Activated CD8-positive, alpha-beta T cell treated with anti-CD3 and anti-CD28 coated beads for 36 hours (primary cell): ENCODE results near the gene RSAD2. TPM values are rescaled to one million over a fixed set of nuclear protein-coding genes. Genes with fewer than 3 reads are reported as not detected.

Source experiments
- ATAC-seq: fragments of 200-7000 bp; cut with Tn5 transposase; one replicate; pipeline ENCODE4 v1.10.0; 2021; ENCODE audit warnings: mild to moderate bottlenecking, moderate library complexity
- CTCF ChIA-PET: fragments of 350-600 bp; sonication (Branson Sonifier 250); formaldehyde crosslinking; loops from one replicate; lab custom pipeline; 2021; ENCODE audit warnings: antibody characterized with exemption; lab: Charles Lee
- POLR2A ChIA-PET: fragments of 350-600 bp; sonication (Branson Sonifier 250); formaldehyde crosslinking; loops from one replicate; lab custom pipeline; 2021; ENCODE audit warnings: antibody characterized with exemption; lab: Charles Lee
- DNase-seq: peaks from one replicate; pipeline ENCODE4 v3.0.0-alpha.2; 2020
- H3K27ac Mint-ChIP-seq: one replicate; pipeline ENCODE4 v1.8.0; 2021; ENCODE audit warnings: mild to moderate bottlenecking, mixed read lengths
- H3K27me3 Mint-ChIP-seq: one replicate; pipeline ENCODE4 v1.8.0; 2021; ENCODE audit warnings: mixed read lengths
- H3K36me3 Mint-ChIP-seq: one replicate; pipeline ENCODE4 v1.8.0; 2021; ENCODE audit warnings: low read depth, mixed read lengths
- H3K4me1 Mint-ChIP-seq: one replicate; pipeline ENCODE4 v1.8.0; 2021; ENCODE audit warnings: low read depth, mixed read lengths
- H3K4me3 Mint-ChIP-seq: one replicate; pipeline ENCODE4 v1.8.0; 2021; ENCODE audit warnings: mild to moderate bottlenecking, moderate library complexity, mixed read lengths
- H3K9me3 Mint-ChIP-seq: one replicate; pipeline ENCODE4 v1.8.0; 2021; ENCODE audit warnings: mixed read lengths
- intact Hi-C: fragments of 100-400 bp; cut with micrococcal nuclease; formaldehyde crosslinking; loops from one replicate; pipeline ENCODE4 v1.10.0; 2022
- total RNA-seq, 2 experiments: library from RNA; stranded (reverse); gene quantifications; one replicate each; pipeline ENCODE4 v1.2.3, GENCODE V29; 2021
- TF ChIP-seq, protein P1 (sequence below): fragments of 200-600 bp; IDR thresholded peaks from one replicate; pipeline ENCODE4 v1.8.0; 2022; ENCODE audit warnings: antibody characterized with exemption, mild to moderate bottlenecking

RSAD2 gene
- total RNA-seq, 2 experiments from 2014 or later: 2.8 to 3.7 TPM

DNA sequence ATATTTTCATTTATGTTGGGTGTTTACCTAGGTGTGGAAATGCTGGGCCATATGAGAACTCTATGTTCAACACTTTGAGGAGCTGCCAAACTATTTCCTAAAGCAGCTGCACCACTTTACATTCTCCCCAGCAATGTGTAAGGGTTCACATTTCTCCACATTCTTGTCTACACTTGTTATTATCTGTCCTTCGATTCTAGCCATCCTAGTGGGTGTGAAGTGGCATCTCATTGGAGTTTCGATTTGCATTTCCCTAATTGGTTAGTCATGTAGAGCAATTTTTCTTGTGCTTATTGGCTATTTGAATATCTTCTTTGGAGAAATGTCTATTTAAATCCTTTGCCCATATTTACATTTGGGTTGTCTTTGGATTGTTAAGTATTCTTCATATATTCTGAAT is 61.5 kb downstream of the RSAD2 start:
- POLR2A ChIA-PET: no interaction called here
- DNase-seq (no peak), ATAC-seq (no peak)
- intact Hi-C loops: no loop called here
- Mint-ChIP-seq H3K4me3 (no peak overlapping the region), H3K27me3 (no peaks in the 10 kb centered on the region), H3K27ac (no peak overlapping the region), H3K4me1 (peaks cover 43% of the 10 kb centered on the region), H3K36me3 (peaks cover 34% of the 10 kb centered on the region), H3K9me3 (no peaks in the 10 kb centered on the region)
- CTCF ChIA-PET: interaction anchor here (1.9 kb wide), 1 partner anchor 10 kb away, joined by 5 read pairs; no protein-coding TSS in a partner anchor
- TF ChIP-seq, protein P1, sequence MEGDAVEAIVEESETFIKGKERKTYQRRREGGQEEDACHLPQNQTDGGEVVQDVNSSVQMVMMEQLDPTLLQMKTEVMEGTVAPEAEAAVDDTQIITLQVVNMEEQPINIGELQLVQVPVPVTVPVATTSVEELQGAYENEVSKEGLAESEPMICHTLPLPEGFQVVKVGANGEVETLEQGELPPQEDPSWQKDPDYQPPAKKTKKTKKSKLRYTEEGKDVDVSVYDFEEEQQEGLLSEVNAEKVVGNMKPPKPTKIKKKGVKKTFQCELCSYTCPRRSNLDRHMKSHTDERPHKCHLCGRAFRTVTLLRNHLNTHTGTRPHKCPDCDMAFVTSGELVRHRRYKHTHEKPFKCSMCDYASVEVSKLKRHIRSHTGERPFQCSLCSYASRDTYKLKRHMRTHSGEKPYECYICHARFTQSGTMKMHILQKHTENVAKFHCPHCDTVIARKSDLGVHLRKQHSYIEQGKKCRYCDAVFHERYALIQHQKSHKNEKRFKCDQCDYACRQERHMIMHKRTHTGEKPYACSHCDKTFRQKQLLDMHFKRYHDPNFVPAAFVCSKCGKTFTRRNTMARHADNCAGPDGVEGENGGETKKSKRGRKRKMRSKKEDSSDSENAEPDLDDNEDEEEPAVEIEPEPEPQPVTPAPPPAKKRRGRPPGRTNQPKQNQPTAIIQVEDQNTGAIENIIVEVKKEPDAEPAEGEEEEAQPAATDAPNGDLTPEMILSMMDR: no peak

DNA sequence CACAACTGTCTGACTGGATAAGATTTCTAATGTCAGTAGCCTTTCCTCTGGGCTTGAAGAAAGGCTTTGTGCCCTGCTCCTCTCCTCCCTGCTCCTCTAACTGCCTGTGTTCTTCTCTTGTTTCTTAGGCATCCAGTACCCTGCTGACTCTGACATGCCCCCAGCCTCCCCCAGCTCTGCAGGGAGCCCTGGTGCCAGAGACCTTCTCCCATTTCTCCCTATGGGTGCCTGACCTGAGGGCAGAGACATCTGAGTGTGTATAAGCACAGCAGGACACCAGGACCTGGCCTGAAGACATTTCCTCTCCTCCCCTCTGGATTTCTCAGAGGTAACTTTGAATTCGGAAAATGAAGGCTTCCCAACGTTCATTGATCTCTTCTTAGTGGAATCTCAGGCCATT is 63.2 kb downstream of the RSAD2 start:
- intact Hi-C loops: no loop called here
- no peak overlapping the region for H3K27ac Mint-ChIP-seq
- ATAC-seq: no peak
- peaks cover 46% of the 10 kb centered on the region for H3K4me1 Mint-ChIP-seq
- no peak overlapping the region for H3K4me3 Mint-ChIP-seq
- CTCF ChIA-PET: no interaction called here
- TF ChIP-seq, protein P1: no peak
- no peaks in the 10 kb centered on the region for H3K9me3 Mint-ChIP-seq
- H3K36me3 Mint-ChIP-seq: peaks cover 42% of the 10 kb centered on the region
- DNase-seq: no peak
- POLR2A ChIA-PET: no interaction called here
- no peaks in the 10 kb centered on the region for H3K27me3 Mint-ChIP-seq

DNA sequence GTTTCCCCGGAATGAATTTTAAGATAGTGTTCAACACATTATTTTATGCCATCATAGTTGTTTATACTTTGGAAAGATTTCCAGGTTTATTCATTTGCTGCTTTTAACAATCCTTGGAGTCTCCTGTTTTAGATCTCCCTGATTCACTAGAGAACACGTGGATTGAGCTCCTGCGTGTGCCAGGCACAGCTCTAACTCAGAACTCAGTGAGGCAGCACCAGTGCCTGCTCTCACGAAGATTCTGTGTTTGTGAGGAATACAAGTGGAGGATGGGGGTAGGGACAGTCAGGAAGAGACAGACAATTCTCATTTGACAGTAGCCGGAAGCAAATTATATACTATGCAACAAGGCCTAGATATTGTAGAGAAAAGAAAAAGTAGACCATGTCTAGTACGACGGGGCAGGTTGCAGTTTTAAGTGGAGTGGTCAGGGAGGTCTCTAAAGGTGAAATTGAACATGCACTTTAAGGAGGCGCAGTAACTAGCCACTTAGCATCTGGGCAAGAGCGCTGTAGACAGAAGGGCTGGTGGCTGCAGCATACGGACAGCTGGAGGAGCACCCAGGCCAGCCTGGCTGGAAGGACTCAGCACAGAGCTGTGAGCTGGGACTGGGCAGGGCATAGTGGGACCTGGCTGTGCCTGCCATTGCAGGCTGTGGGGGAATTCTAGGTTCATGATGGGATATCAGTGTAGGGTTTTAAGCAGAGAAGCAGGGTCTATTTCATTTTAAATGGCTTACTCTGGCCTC is 63.9 kb downstream of the RSAD2 start:
- no peak overlapping the region for H3K4me3 Mint-ChIP-seq
- intact Hi-C loops: no loop called here
- H3K27me3 Mint-ChIP-seq: no peaks in the 10 kb centered on the region
- H3K4me1 Mint-ChIP-seq: peaks cover 41% of the 10 kb centered on the region
- TF ChIP-seq, protein P1: no peak
- ATAC-seq (no peak), DNase-seq (no peak)
- H3K27ac Mint-ChIP-seq: no peak overlapping the region
- CTCF ChIA-PET: no interaction called here
- POLR2A ChIA-PET: no interaction called here
- peaks cover 43% of the 10 kb centered on the region for H3K36me3 Mint-ChIP-seq
- H3K9me3 Mint-ChIP-seq: no peaks in the 10 kb centered on the region

DNA sequence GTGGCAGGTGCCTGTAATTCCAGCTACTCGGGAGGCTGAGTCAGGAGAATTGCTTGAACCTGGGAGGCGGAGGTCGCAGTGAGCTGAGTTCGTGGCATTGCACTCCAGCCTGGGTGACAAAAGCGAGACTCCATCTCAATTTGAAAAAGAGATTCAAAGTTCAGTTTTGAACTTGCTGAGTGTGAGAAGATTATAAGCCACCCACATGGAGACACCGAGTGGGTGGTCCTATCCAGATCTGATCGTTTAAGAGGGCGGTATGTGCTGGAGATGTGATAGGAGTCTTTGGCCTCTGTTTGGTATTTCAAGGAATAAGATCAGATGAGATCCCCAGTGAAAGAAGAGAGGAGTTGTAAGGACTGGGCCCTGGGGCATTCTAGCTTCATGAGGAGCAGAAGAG is 65.3 kb downstream of the RSAD2 start:
- ATAC-seq: no peak
- H3K36me3 Mint-ChIP-seq: peaks cover 45% of the 10 kb centered on the region

DNA sequence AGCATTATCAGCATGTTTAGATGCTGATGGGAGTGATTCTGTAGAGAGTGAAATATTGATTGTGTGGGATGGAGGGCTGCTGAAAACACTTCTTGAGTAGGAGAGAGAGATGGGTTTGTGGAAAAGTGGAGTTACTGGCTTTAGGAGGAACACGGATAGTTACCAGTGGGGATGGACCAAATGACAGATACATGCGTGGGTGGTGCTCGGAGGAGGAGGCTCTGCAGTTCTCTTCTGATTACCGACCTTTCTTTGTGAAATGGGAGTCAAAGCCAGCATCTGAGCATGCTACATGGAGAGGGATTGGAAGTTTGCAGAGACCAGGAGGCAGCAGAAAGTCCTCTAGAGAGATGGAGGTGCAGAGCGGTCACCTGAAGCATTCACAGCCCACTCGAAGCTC is 65.9 kb downstream of the RSAD2 start:
- no peaks in the 10 kb centered on the region for H3K27me3 Mint-ChIP-seq
- DNase-seq (no peak), ATAC-seq (no peak)
- POLR2A ChIA-PET: no interaction called here
- peaks cover 41% of the 10 kb centered on the region for H3K4me1 Mint-ChIP-seq
- H3K36me3 Mint-ChIP-seq: peaks cover 48% of the 10 kb centered on the region
- intact Hi-C loops: no loop called here
- H3K4me3 Mint-ChIP-seq: no peak overlapping the region
- no peaks in the 10 kb centered on the region for H3K9me3 Mint-ChIP-seq
- CTCF ChIA-PET: interaction anchor here (0.6 kb wide), 1 partner anchor 22 kb away, joined by 3 read pairs; no protein-coding TSS in a partner anchor
- no peak overlapping the region for H3K27ac Mint-ChIP-seq
- TF ChIP-seq, protein P1: no peak

More for the DNA sequence above, 65.3 kb downstream of the RSAD2 start:
- Mint-ChIP-seq H3K27me3 (no peaks in the 10 kb centered on the region), H3K4me3 (no peak overlapping the region), H3K27ac (no peak overlapping the region), H3K9me3 (no peaks in the 10 kb centered on the region), H3K4me1 (peaks cover 40% of the 10 kb centered on the region)
- TF ChIP-seq, protein P1: no peak
- no peak for DNase-seq
- intact Hi-C loops: no loop called here
- ChIA-PET CTCF (no interaction called here), POLR2A (no interaction called here)
